HepG2 (cell line): ENCODE data around the gene AANAT. TPM values are rescaled to one million over a fixed set of nuclear protein-coding genes. Genes with fewer than 3 reads are reported as not detected.

Source experiments
- ATAD3A ChIP-seq: sonication (generic); formaldehyde crosslinking; IDR thresholded peaks from 2 replicates; pipeline ENCODE4 v1.4.0; 2020; ENCODE audit warnings: missing genetic modification reagents
- CHD2 ChIP-seq: IDR thresholded peaks from 2 replicates; pipeline ENCODE4 v1.6.1; 2011; ENCODE audit warnings: low read depth, low read length, improper control_type of control experiment
- EEA1 ChIP-seq: sonication (generic); formaldehyde crosslinking; IDR thresholded peaks from 2 replicates; pipeline ENCODE4 v1.5.1; 2020; ENCODE audit warnings: mild to moderate bottlenecking, missing genetic modification reagents, borderline replicate concordance
- KLF9 ChIP-seq: IDR thresholded peaks from 2 replicates; pipeline ENCODE4 v1.6.1; 2016; ENCODE audit warnings: low read depth
- PAF1 ChIP-seq: IDR thresholded peaks from 2 replicates; pipeline ENCODE4 v1.6.1; 2016; ENCODE audit warnings: missing genetic modification reagents, missing compliant biosample characterization
- PPARG ChIP-seq: conservative IDR thresholded peaks from 2 replicates; pipeline ENCODE4 v1.6.1; 2016; ENCODE audit warnings: missing biosample characterization, missing genetic modification reagents
- RBFOX2 ChIP-seq: fragments of 200-400 bp; formaldehyde crosslinking; IDR thresholded peaks from 2 replicates; pipeline ENCODE4 v1.6.1; 2017; ENCODE audit warnings: low read depth, mild to moderate bottlenecking, low read length
- RBM22 ChIP-seq: fragments of 200-400 bp; formaldehyde crosslinking; optimal IDR thresholded peaks from 2 replicates; pipeline ENCODE3; 2017; ENCODE audit warnings: mild to moderate bottlenecking, low read length, moderate library complexity
- SETDB1 ChIP-seq: sonication (generic); formaldehyde crosslinking; IDR thresholded peaks from 2 replicates; pipeline ENCODE4 v1.5.1; 2020; ENCODE audit warnings: missing genetic modification reagents, mild to moderate bottlenecking, borderline replicate concordance
- TARDBP ChIP-seq: sonication (generic); formaldehyde crosslinking; IDR thresholded peaks from 2 replicates; pipeline ENCODE4 v1.8.0; 2022; ENCODE audit warnings: mild to moderate bottlenecking, missing genetic modification reagents
- TBX2 ChIP-seq: sonication (generic); formaldehyde crosslinking; IDR thresholded peaks from 2 replicates; pipeline ENCODE4 v1.5.0; 2020; ENCODE audit warnings: missing genetic modification reagents, mild to moderate bottlenecking, borderline replicate concordance
- YEATS4 ChIP-seq: sonication (generic); formaldehyde crosslinking; IDR thresholded peaks from 2 replicates; pipeline ENCODE4 v1.4.0; 2020; ENCODE audit warnings: missing genetic modification reagents, borderline replicate concordance
- ZNF253 ChIP-seq: sonication (generic); formaldehyde crosslinking; IDR thresholded peaks from 2 replicates; pipeline ENCODE4 v1.8.0; 2022; ENCODE audit warnings: mild to moderate bottlenecking, missing genetic modification reagents, borderline replicate concordance
- ZNF292 ChIP-seq: sonication (generic); formaldehyde crosslinking; IDR thresholded peaks from 2 replicates; pipeline ENCODE4 v1.8.1; 2022; ENCODE audit warnings: mild to moderate bottlenecking, low read depth, missing genetic modification reagents, borderline replicate concordance
- ZNF484 ChIP-seq: sonication (generic); formaldehyde crosslinking; IDR thresholded peaks from 2 replicates; pipeline ENCODE4 v1.5.1; 2020; ENCODE audit warnings: mild to moderate bottlenecking, low read depth, missing genetic modification reagents, borderline replicate concordance
- ZNF569 ChIP-seq: sonication (generic); formaldehyde crosslinking; IDR thresholded peaks from 2 replicates; pipeline ENCODE4 v1.5.0; 2020; ENCODE audit warnings: mild to moderate bottlenecking, missing genetic modification reagents, moderate library complexity, borderline replicate concordance
- ZNF616 ChIP-seq: sonication (generic); formaldehyde crosslinking; IDR thresholded peaks from 2 replicates; pipeline ENCODE4 v1.5.0; 2020; ENCODE audit warnings: low read depth, mild to moderate bottlenecking, missing genetic modification reagents
- ZNF792 ChIP-seq: IDR thresholded peaks from 2 replicates; pipeline ENCODE4 v1.6.1; 2016
- ZSCAN22 ChIP-seq: sonication (generic); formaldehyde crosslinking; IDR thresholded peaks from 2 replicates; pipeline ENCODE4 v1.4.0; 2020; ENCODE audit warnings: mild to moderate bottlenecking, missing genetic modification reagents
- polyA plus RNA-seq, 8 experiments: library from polyadenylated mRNA; depleted of rRNA in 3 of 8; stranded (reverse) in 7 of 8; unstranded in 1 of 8; fragments of >200 nt; fragmentation: Illumina TruSeq in 4 of 8; extraction: Trizol in 4 of 8; gene quantifications; 2 replicates each; pipeline versions ENCODE4 v1.2.1 to v1.2.3, GENCODE V29; 2011 to 2016; ENCODE audit warnings: low read depth in 4 of 8, missing spikeins in 1 of 8, mixed read lengths in 1 of 8; ENCODE audit not compliant: insufficient read depth in 1 of 8
- total RNA-seq, 5 experiments: library from RNA; depleted of rRNA; stranded (reverse); fragments of >200 nt; fragmentation: Illumina TruSeq; extraction: Trizol; gene quantifications; 2 replicates each; pipeline ENCODE4 v1.2.3, GENCODE V29; 2016; ENCODE audit warnings: low read depth in 1 of 5
- TF ChIP-seq, protein P1 (sequence below): sonication (generic); formaldehyde crosslinking; IDR thresholded peaks from 2 replicates; pipeline ENCODE4 v1.5.1; 2020; ENCODE audit warnings: mild to moderate bottlenecking, moderate library complexity, missing genetic modification reagents
- TF ChIP-seq, protein P2 (sequence below): sonication (generic); formaldehyde crosslinking; IDR thresholded peaks from 2 replicates; pipeline ENCODE4 v1.4.0; 2020; ENCODE audit warnings: mild to moderate bottlenecking, missing genetic modification reagents
- TF ChIP-seq, protein P3 (sequence below): sonication (generic); formaldehyde crosslinking; IDR thresholded peaks from 2 replicates; pipeline ENCODE4 v1.5.1; 2020; ENCODE audit warnings: missing genetic modification reagents, mild to moderate bottlenecking, borderline replicate concordance
- TF ChIP-seq, protein P4 (sequence below): sonication (generic); formaldehyde crosslinking; IDR thresholded peaks from 2 replicates; pipeline ENCODE4 v1.4.0; 2020; ENCODE audit warnings: missing genetic modification reagents
- TF ChIP-seq, protein P5 (sequence below): sonication (generic); formaldehyde crosslinking; IDR thresholded peaks from 2 replicates; pipeline ENCODE4 v1.5.0; 2020; ENCODE audit warnings: mild to moderate bottlenecking, low read depth, missing genetic modification reagents, borderline replicate concordance

The AANAT gene
- total and polyA plus RNA-seq, 2 of the 13 experiments (the other 11 are each of a cell fraction or from before 2014, with no cell fraction given): 0.07 TPM; not detected in 1

DNA sequence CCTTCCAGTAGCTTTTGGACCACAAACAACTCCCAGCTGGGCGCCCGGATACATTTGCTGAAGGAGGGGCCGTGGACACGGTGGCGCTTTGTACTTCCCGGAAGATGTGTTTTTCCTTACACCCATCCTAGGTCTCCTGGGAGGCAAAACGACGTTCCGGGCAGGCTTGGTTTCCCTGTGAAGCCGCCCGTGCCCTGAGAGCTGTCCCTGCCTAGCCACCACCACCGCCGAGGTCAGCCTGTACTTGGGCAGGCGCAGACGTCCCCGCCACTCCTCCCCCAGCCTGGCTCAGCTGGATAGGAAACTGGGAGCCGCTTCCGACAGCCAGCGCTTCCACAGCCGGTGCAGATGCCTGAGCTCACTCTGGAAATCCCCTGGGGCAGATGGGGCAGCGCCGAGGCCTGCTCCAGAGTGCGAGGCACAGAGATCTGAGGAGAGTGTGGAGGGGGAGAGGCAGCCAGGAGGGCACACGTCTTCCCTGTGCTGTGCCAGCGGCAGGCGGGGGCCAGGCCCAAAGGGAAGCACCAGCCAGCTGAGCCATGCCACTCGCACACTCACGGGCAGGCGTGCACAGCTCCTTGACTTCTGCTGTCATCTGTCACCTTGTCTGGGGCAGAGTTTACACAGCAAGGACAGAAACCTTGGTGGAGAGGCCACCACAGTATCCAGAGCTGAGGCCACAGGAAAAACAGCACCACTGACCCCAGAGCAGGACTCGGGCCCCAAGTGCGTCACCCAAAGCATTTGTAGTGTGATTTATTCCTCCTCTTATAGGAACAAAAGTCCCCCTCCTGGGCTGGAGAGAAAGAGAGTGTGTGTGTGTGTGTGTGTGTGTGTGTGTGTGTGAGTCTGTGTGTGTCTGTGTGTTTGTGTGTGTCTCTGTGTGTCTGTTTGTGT is 30.8 kb downstream of the AANAT start (continued):
- TF ChIP-seq, protein P1, sequence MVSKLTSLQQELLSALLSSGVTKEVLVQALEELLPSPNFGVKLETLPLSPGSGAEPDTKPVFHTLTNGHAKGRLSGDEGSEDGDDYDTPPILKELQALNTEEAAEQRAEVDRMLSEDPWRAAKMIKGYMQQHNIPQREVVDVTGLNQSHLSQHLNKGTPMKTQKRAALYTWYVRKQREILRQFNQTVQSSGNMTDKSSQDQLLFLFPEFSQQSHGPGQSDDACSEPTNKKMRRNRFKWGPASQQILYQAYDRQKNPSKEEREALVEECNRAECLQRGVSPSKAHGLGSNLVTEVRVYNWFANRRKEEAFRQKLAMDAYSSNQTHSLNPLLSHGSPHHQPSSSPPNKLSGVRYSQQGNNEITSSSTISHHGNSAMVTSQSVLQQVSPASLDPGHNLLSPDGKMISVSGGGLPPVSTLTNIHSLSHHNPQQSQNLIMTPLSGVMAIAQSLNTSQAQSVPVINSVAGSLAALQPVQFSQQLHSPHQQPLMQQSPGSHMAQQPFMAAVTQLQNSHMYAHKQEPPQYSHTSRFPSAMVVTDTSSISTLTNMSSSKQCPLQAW: peak; percentile 73; the same call in 1 of the 2 replicates
- TF ChIP-seq SETDB1 (CRISPR knock-in tag): no peak
- TF ChIP-seq YEATS4 (CRISPR knock-in tag): peak; percentile 41; the same call in 1 of the 2 replicates
- TF ChIP-seq PPARG (CRISPR knock-in tag): peak; percentile 59; the same call in 1 of the 2 replicates
- peak; percentile 95 for TF ChIP-seq ZNF292
- TF ChIP-seq ZSCAN22: no peak
- TF ChIP-seq ZNF253: no peak
- TF ChIP-seq ZNF569 (CRISPR knock-in tag): no peak
- peak; percentile 58; the same call in 1 of the 2 replicates for TF ChIP-seq ZNF792 (CRISPR knock-in tag)
- TF ChIP-seq RBM22: no peak
- peak; percentile 78; the same call in 1 of the 2 replicates for TF ChIP-seq TBX2
- TF ChIP-seq, protein P2, sequence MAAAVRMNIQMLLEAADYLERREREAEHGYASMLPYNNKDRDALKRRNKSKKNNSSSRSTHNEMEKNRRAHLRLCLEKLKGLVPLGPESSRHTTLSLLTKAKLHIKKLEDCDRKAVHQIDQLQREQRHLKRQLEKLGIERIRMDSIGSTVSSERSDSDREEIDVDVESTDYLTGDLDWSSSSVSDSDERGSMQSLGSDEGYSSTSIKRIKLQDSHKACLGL (CRISPR knock-in tag): peak; percentile 70
- TF ChIP-seq, protein P3, sequence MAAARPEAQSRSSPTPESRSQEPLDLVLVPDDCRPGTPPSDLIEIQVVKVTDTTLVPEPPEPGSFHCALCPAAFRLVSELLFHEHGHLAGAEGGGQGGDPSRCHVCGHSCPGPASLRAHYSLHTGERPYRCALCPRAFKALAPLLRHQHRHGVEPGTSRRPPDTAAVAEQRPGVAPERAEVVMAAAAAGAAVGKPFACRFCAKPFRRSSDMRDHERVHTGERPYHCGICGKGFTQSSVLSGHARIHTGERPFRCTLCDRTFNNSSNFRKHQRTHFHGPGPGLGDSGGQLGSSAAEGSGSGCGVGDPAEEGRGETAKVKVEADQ (CRISPR knock-in tag): peak; percentile 61; the same call in 1 of the 2 replicates
- TF ChIP-seq, protein P4, sequence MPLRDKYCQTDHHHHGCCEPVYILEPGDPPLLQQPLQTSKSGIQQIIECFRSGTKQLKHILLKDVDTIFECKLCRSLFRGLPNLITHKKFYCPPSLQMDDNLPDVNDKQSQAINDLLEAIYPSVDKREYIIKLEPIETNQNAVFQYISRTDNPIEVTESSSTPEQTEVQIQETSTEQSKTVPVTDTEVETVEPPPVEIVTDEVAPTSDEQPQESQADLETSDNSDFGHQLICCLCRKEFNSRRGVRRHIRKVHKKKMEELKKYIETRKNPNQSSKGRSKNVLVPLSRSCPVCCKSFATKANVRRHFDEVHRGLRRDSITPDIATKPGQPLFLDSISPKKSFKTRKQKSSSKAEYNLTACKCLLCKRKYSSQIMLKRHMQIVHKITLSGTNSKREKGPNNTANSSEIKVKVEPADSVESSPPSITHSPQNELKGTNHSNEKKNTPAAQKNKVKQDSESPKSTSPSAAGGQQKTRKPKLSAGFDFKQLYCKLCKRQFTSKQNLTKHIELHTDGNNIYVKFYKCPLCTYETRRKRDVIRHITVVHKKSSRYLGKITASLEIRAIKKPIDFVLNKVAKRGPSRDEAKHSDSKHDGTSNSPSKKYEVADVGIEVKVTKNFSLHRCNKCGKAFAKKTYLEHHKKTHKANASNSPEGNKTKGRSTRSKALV (CRISPR knock-in tag): peak; percentile 87; the same call in 1 of the 2 replicates
- no peak for TF ChIP-seq ATAD3A (CRISPR knock-in tag)
- peak; percentile 93 for TF ChIP-seq ZNF616 (CRISPR knock-in tag)
- TF ChIP-seq PAF1 (CRISPR knock-in tag): 0 out of 2 replicates have a peak, but pooled peaks have one; percentile 48
- TF ChIP-seq EEA1: peak; percentile 75; the same call in 1 of the 2 replicates
- 0 out of 2 replicates have a peak, but pooled peaks have one; percentile 13 for TF ChIP-seq ZNF484 (CRISPR knock-in tag)
- 0 out of 2 replicates have a peak, but pooled peaks have one; percentile 55 for TF ChIP-seq KLF9 (CRISPR knock-in tag)
- TF ChIP-seq CHD2: no peak
- peak; percentile 71 for TF ChIP-seq RBFOX2
- TF ChIP-seq TARDBP (CRISPR knock-in tag): 0 out of 2 replicates have a peak, but pooled peaks have one; percentile 37
- TF ChIP-seq, protein P5, sequence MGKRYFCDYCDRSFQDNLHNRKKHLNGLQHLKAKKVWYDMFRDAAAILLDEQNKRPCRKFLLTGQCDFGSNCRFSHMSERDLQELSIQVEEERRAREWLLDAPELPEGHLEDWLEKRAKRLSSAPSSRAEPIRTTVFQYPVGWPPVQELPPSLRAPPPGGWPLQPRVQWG (CRISPR knock-in tag): no peak
